H1 (cell line): ENCODE results near the gene ANXA1. TPM values are rescaled to one million over a fixed set of nuclear protein-coding genes. Genes with fewer than 3 reads are reported as not detected.

Experiments used
- CTCF ChIP-seq, 3 experiments: IDR thresholded peaks; 1 replicate in 2 of 3; 2 replicates in 1 of 3; pipeline versions ENCODE4 v1.5.1 to v1.6.1; 2011; ENCODE audit warnings: low read length in 3 of 3, mild to moderate bottlenecking in 3 of 3, inconsistent platforms in 2 of 3, low read depth in 1 of 3, moderate library complexity in 1 of 3; ENCODE audit not compliant: insufficient read depth in 1 of 3; ENCODE audit errors: control extremely low read depth in 1 of 3
- SIN3A ChIP-seq, 2 experiments: IDR thresholded peaks in 1 of 2; conservative IDR thresholded peaks in 1 of 2; 2 replicates each; pipeline ENCODE4 v1.6.1; 2011 to 2012; ENCODE audit warnings: low read length in 2 of 2, improper control_type of control experiment in 1 of 2, low read depth in 1 of 2, mild to moderate bottlenecking in 1 of 2
- SP1 ChIP-seq: IDR thresholded peaks from 2 replicates; pipeline ENCODE4 v1.6.1; 2011; ENCODE audit warnings: low read depth, low read length
- SRF ChIP-seq: IDR thresholded peaks from 2 replicates; pipeline ENCODE4 v1.6.1; 2011; ENCODE audit warnings: mild to moderate bottlenecking, low read depth, low read length, moderate library complexity
- polyA plus RNA-seq, 7 experiments: library from polyadenylated mRNA; depleted of rRNA in 3 of 7; stranded (reverse) in 5 of 7; unstranded in 2 of 7; fragments of >200 nt in 5 of 7; fragments of 200-250 nt in 2 of 7; gene quantifications; 1 replicate in 5 of 7; 2 replicates in 1 of 7; 4 replicates in 1 of 7; pipeline versions ENCODE4 v1.2.1 to v1.2.3, GENCODE V29; 2011 to 2013; ENCODE audit warnings: missing spikeins in 2 of 7, mixed read lengths in 2 of 7
- total RNA-seq: library from RNA; stranded (reverse); fragmentation: NEBNext Ultra II Directional; extraction: Animal tissue kit (Norgen Biotek cat#: 25700); gene quantifications from 2 replicates; pipeline ENCODE4 v1.2.1, GENCODE V29; 2021

The ANXA1 gene
- total and polyA plus RNA-seq, 2 of the 8 experiments (the other 6 are each of a cell fraction or from before 2014, with no cell fraction given), result 0.71 to 5.7 TPM

- TF ChIP-seq CTCF (IDR thresholded peaks at IDR 0.05; ENCODE audit: control extremely low read depth in 1 of 3, insufficient read depth in 1 of 3, low read depth in 1 of 3, low read length in 3 of 3) (no peak), SP1 (no peak), SIN3A (conservative IDR thresholded peaks at IDR 0.05 in 1 of 2, IDR thresholded peaks at IDR 0.05 in 1 of 2; ENCODE audit: low read depth in 1 of 2, low read length in 2 of 2) (no peak), SRF (no peak)
These were observed 2.6 kb downstream of the ANXA1 start (continued) for GRCh38 chr9:73154271-73154670.
